Calu3 (cell line): ENCODE data around the gene NDUFB10. TPM values are rescaled to one million over a fixed set of nuclear protein-coding genes. Genes with fewer than 3 reads are reported as not detected.
A peak's percentile ranks its signal among the peaks of the same experiment; 100 is the strongest.

Experiments
- BruUV-seq: library from RNA; stranded (reverse); fragments of 400-500 nt; replicated peaks from 2 replicates; lab custom pipeline; 2021; lab: Mats Ljungman, UMichigan
- CTCF ChIA-PET: fragments of 300-600 bp; sonication (Branson Sonifier 250); formaldehyde crosslinking; loops from one replicate; lab custom pipeline; 2022; ENCODE audit warnings: antibody characterized with exemption; lab: Charles Lee
- DNase-seq: peaks from one replicate; pipeline ENCODE4 v3.0.0; 2022
- H3K27ac Mint-ChIP-seq: one replicate; pipeline ENCODE4 v1.8.0; 2022; ENCODE audit warnings: mixed read lengths; ENCODE audit not compliant: unreplicated experiment
- H3K27me3 Mint-ChIP-seq: one replicate; pipeline ENCODE4 v1.8.0; 2022; ENCODE audit warnings: mixed read lengths; ENCODE audit not compliant: unreplicated experiment
- H3K36me3 Mint-ChIP-seq: one replicate; pipeline ENCODE4 v1.8.0; 2022; ENCODE audit warnings: mild to moderate bottlenecking, moderate library complexity, mixed read lengths; ENCODE audit not compliant: insufficient read depth, unreplicated experiment
- H3K4me1 Mint-ChIP-seq: one replicate; pipeline ENCODE4 v1.8.0; 2022; ENCODE audit warnings: mild to moderate bottlenecking, low read depth, mixed read lengths; ENCODE audit not compliant: unreplicated experiment
- H3K4me3 Mint-ChIP-seq: one replicate; pipeline ENCODE4 v1.8.0; 2022; ENCODE audit warnings: mild to moderate bottlenecking, low read depth, moderate library complexity, mixed read lengths; ENCODE audit not compliant: unreplicated experiment
- H3K9me3 Mint-ChIP-seq: one replicate; pipeline ENCODE4 v1.8.0; 2022; ENCODE audit warnings: low read depth, mixed read lengths; ENCODE audit not compliant: unreplicated experiment
- CTCF ChIP-seq: fragments of 200-600 bp; IDR thresholded peaks from one replicate; pipeline ENCODE4 v1.8.0; 2022; ENCODE audit warnings: antibody characterized with exemption; ENCODE audit not compliant: unreplicated experiment
- intact Hi-C: fragments of 100-400 bp; cut with micrococcal nuclease; formaldehyde crosslinking; loops from one replicate; pipeline ENCODE4 v1.10.0; 2022; ENCODE audit not compliant: unreplicated experiment
- total RNA-seq: library from RNA; stranded (reverse); gene quantifications from 2 replicates; pipeline ENCODE4 v1.2.3, GENCODE V29; 2022

The NDUFB10 gene
- total RNA-seq, 1 experiment from 2014 or later: 148 TPM

GRCh38 chr16:1913327-1914083 is 45.8 kb upstream of the NDUFB10 start:
- Mint-ChIP-seq H3K27ac (peak overlapping the region; percentile 42), H3K4me1 (peaks cover 21% of the 10 kb centered on the region), H3K27me3 (peaks cover 49% of the 10 kb centered on the region), H3K36me3 (no peaks in the 10 kb centered on the region), H3K9me3 (no peaks in the 10 kb centered on the region), H3K4me3 (no peak overlapping the region)
- DNase-seq: peak; percentile 90
- TF ChIP-seq CTCF: no peak
- BruUV-seq: no TSS peak
- CTCF ChIA-PET: interaction anchor here (0.6 kb wide), 1 partner anchor 22 kb away, joined by 4 read pairs; no protein-coding TSS in a partner anchor
- intact Hi-C loops: no loop called here

GRCh38 chr16:1914084-1914608 is 45.2 kb upstream of the NDUFB10 start:
- DNase-seq: no peak
- no peak for TF ChIP-seq CTCF
- peak overlapping the region; percentile 42 for H3K27ac Mint-ChIP-seq
- no peak overlapping the region for H3K4me3 Mint-ChIP-seq
- no peaks in the 10 kb centered on the region for H3K9me3 Mint-ChIP-seq
- H3K4me1 Mint-ChIP-seq: peaks cover 15% of the 10 kb centered on the region
- H3K27me3 Mint-ChIP-seq: peaks cover 49% of the 10 kb centered on the region
- CTCF ChIA-PET: no interaction called here
- no peaks in the 10 kb centered on the region for H3K36me3 Mint-ChIP-seq
- intact Hi-C loops: no loop called here
- BruUV-seq: no TSS peak

GRCh38 chr16:1914988-1915387 is 44.4 kb upstream of the NDUFB10 start:
- Mint-ChIP-seq H3K9me3 (no peaks in the 10 kb centered on the region), H3K27ac (no peak overlapping the region), H3K36me3 (no peaks in the 10 kb centered on the region), H3K4me3 (no peak overlapping the region), H3K4me1 (peaks cover 15% of the 10 kb centered on the region), H3K27me3 (peaks cover 55% of the 10 kb centered on the region)
- no peak for DNase-seq
- BruUV-seq: no TSS peak
- intact Hi-C loops: no loop called here
- CTCF ChIA-PET: no interaction called here
- no peak for TF ChIP-seq CTCF

GRCh38 chr16:1915732-1916639 is 43.4 kb upstream of the NDUFB10 start:
- peaks cover 6% of the 10 kb centered on the region for H3K36me3 Mint-ChIP-seq
- H3K4me3 Mint-ChIP-seq: no peak overlapping the region
- no peak for TF ChIP-seq CTCF
- H3K27ac Mint-ChIP-seq: no peak overlapping the region
- H3K27me3 Mint-ChIP-seq: peaks cover 65% of the 10 kb centered on the region
- CTCF ChIA-PET: no interaction called here
- H3K9me3 Mint-ChIP-seq: no peaks in the 10 kb centered on the region
- no TSS peak for BruUV-seq
- DNase-seq: no peak
- H3K4me1 Mint-ChIP-seq: peaks cover 23% of the 10 kb centered on the region
- intact Hi-C loops: no loop called here
